Heart right ventricle (tissue), 16 donors: ENCODE measurements around the gene CNTROB. TPM values are rescaled to one million over a fixed set of nuclear protein-coding genes. Genes with fewer than 3 reads are reported as not detected.

Experiments
- ATAC-seq, 8 donors: fragments of 200-7000 bp; cut with Tn5 transposase; one replicate each; pipeline ENCODE4 v1.9.1; 2020; ENCODE audit warnings: mild to moderate bottlenecking in 8 of 8, moderate library complexity in 8 of 8, moderate number of reproducible peaks in 1 of 8
- DNase-seq, 2 donors: peaks; one replicate each; pipeline ENCODE4 v3.0.0-alpha.2; 2020
- H3K27ac ChIP-seq, 10 donors: fragments of 200-600 bp; sonication (generic) in 2 of 10; one replicate each; pipeline versions ENCODE4 v1.5.0 to v1.8.0; 2020 to 2022; ENCODE audit warnings: mild to moderate bottlenecking in 3 of 10
- H3K27me3 ChIP-seq, 7 donors: fragments of 200-600 bp; one replicate each; pipeline ENCODE4 v1.8.0; 2021 to 2022; ENCODE audit warnings: mild to moderate bottlenecking in 2 of 7
- H3K36me3 ChIP-seq, 9 donors: fragments of 200-600 bp; sonication (generic) in 1 of 9; one replicate each; pipeline versions ENCODE4 v1.5.0 to v1.8.0; 2020 to 2022; ENCODE audit warnings: mild to moderate bottlenecking in 2 of 9
- H3K4me1 ChIP-seq, 9 donors: fragments of 200-600 bp; sonication (generic) in 1 of 9; one replicate each; pipeline versions ENCODE4 v1.5.0 to v1.8.0; 2020 to 2022; ENCODE audit warnings: mild to moderate bottlenecking in 4 of 9
- H3K4me3 ChIP-seq, 10 donors: fragments of 200-600 bp; sonication (generic) in 2 of 10; one replicate each; pipeline versions ENCODE4 v1.5.0 to v1.8.0; 2020 to 2022; ENCODE audit warnings: mild to moderate bottlenecking in 7 of 10, moderate library complexity in 2 of 10
- H3K9me3 ChIP-seq, 11 donors: fragments of 200-600 bp in 10 of 11; sonication (generic) in 2 of 11; one replicate each; pipeline versions ENCODE4 v1.5.0 to v1.8.0; 2013 to 2022; ENCODE audit warnings: mild to moderate bottlenecking in 2 of 11, control low read depth in 1 of 11, moderate library complexity in 1 of 11
- WGBS, 2 donors: extraction: QIAGEN DNeasy Blood & Tissue Kit; methylation state at CpG; one replicate each; pipeline ENCODE4 v1.1.7; 2013; ENCODE audit warnings: inconsistent platforms in 1 of 2; 5-methylcytosine and 5-hydroxymethylcytosine counted together
- intact Hi-C, 10 donors: fragments of 100-400 bp; cut with DNase I; formaldehyde crosslinking; loops; one replicate each; pipeline versions ENCODE4 v1.11.1 to v1.14.2; 2022
- polyA plus RNA-seq, 2 donors: library from polyadenylated mRNA; stranded (reverse); fragments of 200-250 nt; gene quantifications; one replicate each; pipeline ENCODE4 v1.2.3, GENCODE V29; 2013
- total RNA-seq, 10 donors: library from RNA; stranded (reverse); fragmentation: NEBNext Ultra II Directional in 3 of 10; extraction: Animal tissue kit (Norgen Biotek cat#: 25700) in 3 of 10; gene quantifications; one replicate each; pipeline versions ENCODE4 v1.2.1 to v1.2.4, GENCODE V29; 2021 to 2023
- TF ChIP-seq, protein P1 (sequence below), 9 donors: fragments of 200-600 bp; sonication (generic) in 2 of 9; IDR thresholded peaks; one replicate each; pipeline versions ENCODE4 v1.5.0 to v1.8.0; 2021 to 2022; ENCODE audit warnings: antibody characterized with exemption in 9 of 9, mild to moderate bottlenecking in 5 of 9, moderate library complexity in 1 of 9
- donor health status: Arrhythmogenic right ventricular cardiomyopathy.
- donor health status: ischemic (EF 13 %, LVEDD 7.1; RV severe dilation, severe dysfunction).
- donor health status: healthy with polysubstance abuse.
- donor health status: DM: no; HTN: yes; CAD: no.
- donor health status: DM: no; HTN: no; CAD: no.
- donor health status: ischemic (EF 25% LVEDD 6.9; RV normal size, moderate dysfunction).
- donor health status: ischemic (EF 25% LVEDD 5.7; RV mildly dilated, moderate dysfunction).
- donor health status: healthy.
- donor health status: DM: yes; HTN: yes; CAD: no.
- donor health status: Ischemic cardiomyopathy.
- donor health status: ischemic (EF 35%, LVEDD 5.7; RV mildly dilated, moderate dysfunction).
- donor health status: nonischemic (EF 11% LVEDD 7.7; RV severe dilation, severe dysfunction).
- donor health status: DM: yes; HTN: yes; CAD: no.
- donor health status: PGD.
- donor health status: ischemic (EF 29% LVEDD 5.4; RV normal size, mild dysfunction).
- donor health status: nonischemic (EF 23%, LVEDD 6.1; RV moderate dilation, normal function).

The CNTROB gene
- total and polyA plus RNA-seq, 12 donors: 7.8 to 19.8 (median 11.1) TPM

DNA sequence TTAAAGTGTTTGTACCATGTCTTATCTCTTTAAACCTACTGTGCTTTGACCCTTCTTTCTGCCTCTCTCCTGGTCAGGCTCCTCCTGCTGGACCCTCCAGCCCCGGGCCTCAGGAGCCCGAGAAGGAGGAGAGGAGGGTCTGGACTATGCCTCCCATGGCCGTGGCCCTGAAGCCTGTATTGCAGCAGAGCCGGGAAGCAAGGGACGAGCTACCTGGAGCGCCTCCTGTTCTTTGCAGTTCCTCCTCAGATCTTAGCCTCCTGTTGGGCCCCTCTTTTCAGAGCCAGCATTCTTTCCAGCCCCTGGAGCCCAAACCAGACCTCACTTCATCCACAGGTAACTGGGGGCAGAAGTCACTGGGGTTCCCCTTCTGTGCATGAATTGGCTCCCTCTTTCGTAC lies 13.6 kb downstream of the CNTROB start:
- H3K9me3 ChIP-seq: no peaks in the 10 kb centered on the region
- intact Hi-C loops: no loop called here
- H3K4me1 ChIP-seq: no peaks in the 10 kb centered on the region
- ATAC-seq: no peak
- no peak overlapping the region for H3K4me3 ChIP-seq
- TF ChIP-seq, protein P1, sequence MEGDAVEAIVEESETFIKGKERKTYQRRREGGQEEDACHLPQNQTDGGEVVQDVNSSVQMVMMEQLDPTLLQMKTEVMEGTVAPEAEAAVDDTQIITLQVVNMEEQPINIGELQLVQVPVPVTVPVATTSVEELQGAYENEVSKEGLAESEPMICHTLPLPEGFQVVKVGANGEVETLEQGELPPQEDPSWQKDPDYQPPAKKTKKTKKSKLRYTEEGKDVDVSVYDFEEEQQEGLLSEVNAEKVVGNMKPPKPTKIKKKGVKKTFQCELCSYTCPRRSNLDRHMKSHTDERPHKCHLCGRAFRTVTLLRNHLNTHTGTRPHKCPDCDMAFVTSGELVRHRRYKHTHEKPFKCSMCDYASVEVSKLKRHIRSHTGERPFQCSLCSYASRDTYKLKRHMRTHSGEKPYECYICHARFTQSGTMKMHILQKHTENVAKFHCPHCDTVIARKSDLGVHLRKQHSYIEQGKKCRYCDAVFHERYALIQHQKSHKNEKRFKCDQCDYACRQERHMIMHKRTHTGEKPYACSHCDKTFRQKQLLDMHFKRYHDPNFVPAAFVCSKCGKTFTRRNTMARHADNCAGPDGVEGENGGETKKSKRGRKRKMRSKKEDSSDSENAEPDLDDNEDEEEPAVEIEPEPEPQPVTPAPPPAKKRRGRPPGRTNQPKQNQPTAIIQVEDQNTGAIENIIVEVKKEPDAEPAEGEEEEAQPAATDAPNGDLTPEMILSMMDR (IDR thresholded peaks at IDR 0.05): no peak
- DNase-seq: no peak
- 91 to 93% methylated on average over 7 of the region's 7 CpGs for WGBS, 2 donors
- peaks cover 0 to 99% (median 55%) of the 10 kb centered on the region in 9 donors for H3K36me3 ChIP-seq
- H3K27me3 ChIP-seq: no peaks in the 10 kb centered on the region
- no peak overlapping the region for H3K27ac ChIP-seq

GRCh38 chr17:7946441-7946840 lies 14.4 kb downstream of the CNTROB start:
- Histone ChIP-seq H3K4me1 (no peaks in the 10 kb centered on the region), H3K4me3 (no peak overlapping the region), H3K36me3 (peaks cover 0 to 91% (median 55%) of the 10 kb centered on the region in 9 donors), H3K27me3 (no peaks in the 10 kb centered on the region), H3K9me3 (no peaks in the 10 kb centered on the region), H3K27ac (no peak overlapping the region)
- DNase-seq (no peak), ATAC-seq (no peak)
- intact Hi-C loops: no loop called here
- 78 to 85% methylated on average over 5 of the region's 5 CpGs for WGBS, 2 donors
- TF ChIP-seq, protein P1 (IDR thresholded peaks at IDR 0.05): no peak

GRCh38 chr17:7947651-7948050 lies 15.6 kb downstream of the CNTROB start:
- WGBS, 2 donors: 84% methylated on average over 5 of the region's 5 CpGs
- Histone ChIP-seq H3K27ac (no peak overlapping the region), H3K4me3 (no peak overlapping the region), H3K36me3 (peaks cover 0 to 79% (median 55%) of the 10 kb centered on the region in 9 donors), H3K4me1 (no peaks in the 10 kb centered on the region), H3K9me3 (no peaks in the 10 kb centered on the region), H3K27me3 (no peaks in the 10 kb centered on the region)
- TF ChIP-seq, protein P1 (IDR thresholded peaks at IDR 0.05): no peak
- DNase-seq (no peak), ATAC-seq (no peak)
- intact Hi-C loops: no loop called here

DNA sequence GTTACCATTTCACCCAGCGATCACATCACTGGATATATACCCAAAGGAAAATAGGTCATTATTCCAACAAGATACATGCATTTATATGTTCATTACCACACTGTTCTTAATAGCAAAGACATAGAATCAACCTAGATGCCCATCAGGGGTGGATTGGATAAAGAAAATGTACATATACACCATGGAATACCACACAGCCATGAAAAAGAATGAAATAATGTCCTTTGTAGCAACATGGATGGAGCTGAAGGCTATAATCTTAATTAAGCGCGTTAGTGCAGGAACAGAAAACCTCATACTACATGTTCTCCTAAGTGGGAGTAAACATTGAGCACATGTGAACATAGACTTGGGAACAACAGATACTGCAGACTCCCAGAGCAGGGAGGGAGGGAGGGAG lies 18.6 kb downstream of the CNTROB start:
- ATAC-seq: no peak
- no peak for DNase-seq
- intact Hi-C loops: no loop called here
- H3K36me3 ChIP-seq: peaks cover 0 to 50% (median 29%) of the 10 kb centered on the region in 9 donors
- H3K4me1 ChIP-seq: peaks cover 0 to 8% (median 5%) of the 10 kb centered on the region in 9 donors
- TF ChIP-seq, protein P1 (IDR thresholded peaks at IDR 0.05): no peak
- H3K4me3 ChIP-seq: no peak overlapping the region
- H3K9me3 ChIP-seq: no peaks in the 10 kb centered on the region
- no peaks in the 10 kb centered on the region for H3K27me3 ChIP-seq
- WGBS, 2 donors: 77 to 80% methylated on average over 3 of the region's 3 CpGs
- H3K27ac ChIP-seq: no peak overlapping the region
